ENCODE data around the gene SLC8A2.

The SLC8A2 gene

DNA sequence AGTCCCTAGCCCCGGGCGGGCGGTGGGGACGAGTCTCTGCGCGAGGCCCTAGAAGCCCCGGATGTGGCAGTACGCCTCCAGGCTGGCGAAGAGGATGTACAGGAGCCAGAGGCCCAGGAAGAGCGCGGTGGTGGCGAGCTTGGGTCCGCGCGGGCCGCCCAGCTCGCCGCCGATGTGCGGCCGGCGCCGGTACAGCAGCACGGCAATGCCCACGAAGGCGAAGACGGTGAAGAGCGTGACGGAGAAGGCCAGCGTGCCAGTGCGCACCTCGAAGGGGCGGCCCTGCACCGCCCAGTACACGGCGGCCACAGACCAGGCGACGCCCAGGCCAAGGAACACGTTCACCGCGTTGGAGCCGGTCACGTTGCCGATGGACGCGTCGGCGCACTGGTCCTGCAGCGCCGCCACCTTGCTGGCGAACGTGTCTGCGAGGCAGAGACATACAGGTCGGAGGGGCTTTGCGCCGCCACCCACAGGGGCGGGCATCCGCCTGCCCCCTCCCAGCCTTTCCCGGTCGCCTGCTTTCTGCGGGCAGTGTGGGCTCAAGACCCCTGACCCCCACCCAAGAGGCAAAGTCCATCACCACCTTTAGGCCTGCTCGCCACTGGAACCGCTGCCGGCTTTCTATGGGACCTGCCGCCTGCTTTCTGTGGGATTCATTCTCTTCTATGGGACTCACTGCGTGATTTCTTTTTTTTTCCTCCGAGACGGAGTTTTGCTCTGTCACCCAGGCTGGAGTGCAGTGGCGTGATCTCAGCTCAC, 41.5 kb downstream of the SLC8A2 start:
- no peak for DNase-seq (ENCODE audit: low read depth)

- no peak for DNase-seq (ENCODE audit: low read depth)
Observed at GRCh38 chr19:47429140-47429793, 42.4 kb downstream of the SLC8A2 start.

GRCh38 chr19:47428177-47428894, 43.4 kb downstream of the SLC8A2 start:
- peak; percentile 82 for DNase-seq (ENCODE audit: low read depth)

- peak; percentile 61 for DNase-seq (ENCODE audit: low read depth)
Observed at GRCh38 chr19:47427241-47428176, 44.2 kb downstream of the SLC8A2 start.

- no peak for DNase-seq (ENCODE audit: low read depth)
Observed at GRCh38 chr19:47423203-47423882, 48.4 kb downstream of the SLC8A2 start.

DNA sequence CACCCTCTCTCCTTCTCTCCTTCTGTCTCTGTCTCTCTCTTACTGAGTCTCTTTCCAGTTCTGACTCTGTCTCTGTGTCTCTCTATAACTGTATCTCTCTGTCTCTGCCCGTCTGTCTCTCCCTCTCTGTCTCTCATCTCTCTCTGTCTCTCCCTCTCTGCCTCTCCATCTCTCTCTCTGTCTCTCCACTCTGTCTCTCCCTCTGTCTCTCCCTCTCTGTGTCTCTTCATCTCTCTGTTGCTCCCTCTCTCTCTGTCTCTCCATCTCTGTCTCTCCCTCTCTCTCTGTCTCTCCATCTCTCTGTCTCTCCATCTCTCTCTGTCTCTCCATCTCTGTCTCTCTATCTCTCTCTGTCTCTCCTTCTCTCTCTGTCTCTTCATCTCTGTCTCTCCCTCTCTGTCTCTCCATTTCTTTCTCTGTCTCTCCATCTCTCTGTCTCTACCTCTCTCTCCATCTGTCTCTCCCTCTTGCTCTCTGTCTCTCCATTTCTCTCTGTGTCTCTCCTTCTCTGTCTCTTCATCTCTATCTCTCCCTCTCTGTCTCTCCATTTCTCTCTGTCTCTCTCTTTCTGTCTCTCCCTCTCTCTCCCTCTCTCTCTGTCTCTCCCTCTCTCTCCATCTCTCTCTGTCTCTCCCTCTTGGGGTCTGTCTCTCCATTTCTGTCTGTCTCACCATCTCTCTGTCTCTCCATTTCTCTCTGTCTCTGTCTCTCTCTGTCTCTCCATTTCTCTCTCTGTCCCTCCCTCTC, 49.1 kb downstream of the SLC8A2 start:
- DNase-seq (ENCODE audit: low read depth), result no peak

GRCh38 chr19:47421844-47422395, 49.8 kb downstream of the SLC8A2 start:
- DNase-seq (ENCODE audit: low read depth), result no peak

DNA sequence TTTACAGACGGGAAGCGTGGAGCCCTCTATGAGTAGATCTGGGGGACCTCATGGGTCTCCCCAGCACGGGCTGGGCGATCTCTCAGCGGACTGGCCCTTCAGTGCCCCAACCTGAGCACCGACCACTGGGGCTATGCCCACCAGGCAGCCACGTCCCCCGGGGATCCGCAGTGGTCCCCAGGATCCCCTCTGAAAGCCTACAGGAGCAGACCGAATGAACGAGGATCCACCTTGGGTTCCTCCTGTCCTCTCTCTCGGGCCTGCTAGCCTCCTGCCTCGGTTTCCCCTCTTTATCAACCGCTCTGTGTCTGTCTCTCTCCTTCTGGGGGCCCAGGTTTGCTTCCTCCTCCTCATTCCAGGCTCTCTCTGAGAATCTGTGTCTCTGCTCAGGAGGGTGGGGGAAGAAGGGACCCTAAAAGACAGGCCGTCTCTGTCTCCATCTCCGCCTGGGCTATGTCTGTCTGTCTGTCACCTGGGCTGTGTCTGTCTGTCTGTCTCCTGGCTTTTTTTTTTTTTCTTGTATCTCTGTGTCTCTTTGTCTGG, 50.4 kb downstream of the SLC8A2 start:
- no peak for DNase-seq (ENCODE audit: low read depth)

- DNase-seq (ENCODE audit: low read depth), result no peak
Observed at GRCh38 chr19:47419789-47420188, 51.9 kb downstream of the SLC8A2 start.

GRCh38 chr19:47419030-47419783, 52.5 kb downstream of the SLC8A2 start, which contains the start of gene MEIS3:
Gene MEIS3, minus strand, starts transcription at chr19:47419527. Its CDS starts 446 bp downstream, at chr19:47419081.
- no peak for DNase-seq (ENCODE audit: low read depth)

DNA sequence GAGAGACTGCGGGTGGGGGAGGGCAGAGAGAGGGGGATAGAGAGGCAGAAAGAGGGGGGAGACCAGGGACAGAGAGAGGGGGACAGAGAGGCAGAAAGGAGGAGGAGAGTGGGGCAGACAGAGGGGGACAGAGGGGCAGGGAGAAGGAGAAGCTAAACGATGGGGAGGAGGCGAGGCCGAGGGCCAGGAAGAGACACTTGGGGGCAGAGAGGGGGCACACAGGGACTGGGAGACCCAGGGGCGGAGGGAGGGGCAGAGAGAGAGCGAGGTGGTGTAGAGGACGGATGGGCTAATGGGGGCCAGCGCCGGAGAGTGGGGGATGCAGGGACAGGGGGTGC, 53.0 kb downstream of the SLC8A2 start:
- no peak for DNase-seq (ENCODE audit: low read depth)

- no peak for DNase-seq (ENCODE audit: low read depth)
Observed at GRCh38 chr19:47417746-47418691, 53.7 kb downstream of the SLC8A2 start.

GRCh38 chr19:47417107-47417745, 54.5 kb downstream of the SLC8A2 start:
- DNase-seq (ENCODE audit: low read depth), result no peak

- DNase-seq (ENCODE audit: low read depth), result no peak
Observed at GRCh38 chr19:47416643-47416985, 55.1 kb downstream of the SLC8A2 start.

DNA sequence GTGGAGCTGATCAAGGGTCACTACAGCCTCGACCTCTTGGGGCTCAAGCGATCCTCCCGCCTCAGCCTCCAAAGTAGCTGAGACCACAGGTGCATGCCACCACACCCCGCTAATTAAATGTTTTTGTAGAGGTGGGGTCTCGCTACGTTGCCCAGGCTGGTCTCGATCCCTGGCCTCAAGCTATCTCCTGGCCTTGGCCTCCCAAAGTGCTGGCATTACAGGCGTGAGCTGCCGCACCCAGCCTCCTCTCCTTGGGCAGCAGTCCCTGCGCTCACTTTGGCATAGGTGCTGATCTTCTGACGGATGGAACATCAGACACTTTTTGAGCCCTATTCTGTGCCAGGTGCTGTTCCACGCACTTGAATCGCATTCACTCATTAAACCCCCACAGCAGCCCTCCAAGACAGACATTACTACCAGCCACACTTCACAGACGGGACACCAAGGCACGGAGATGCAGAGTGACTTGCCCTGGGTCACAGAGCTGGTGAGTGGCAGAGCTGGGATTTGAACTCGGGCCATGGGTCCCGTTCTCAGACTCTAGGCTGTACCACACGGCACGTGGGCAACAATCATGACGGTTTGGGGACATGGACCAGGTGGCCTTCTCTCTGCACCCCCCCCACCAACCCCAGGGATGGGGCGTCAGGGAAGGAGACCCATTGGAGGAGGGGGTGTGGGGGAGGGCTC, 55.6 kb downstream of the SLC8A2 start:
- DNase-seq (ENCODE audit: low read depth), result no peak

GRCh38 chr19:47414469-47414868, 57.2 kb downstream of the SLC8A2 start:
- no peak for DNase-seq (ENCODE audit: low read depth)

- DNase-seq (ENCODE audit: low read depth), result no peak
Observed at GRCh38 chr19:47413941-47414340, 57.8 kb downstream of the SLC8A2 start.

Measured in activated T-cell treated with anti-CD3 and anti-CD28 coated beads for 24 hours (primary cell).